GM21526 (cell line): ENCODE data around the gene CFHR4.
A peak's percentile ranks its signal among the peaks of the same experiment; 100 is the strongest.
"Not testable (repeated sequence)": the region's sequence is repeated elsewhere in the genome, so short reads cannot be mapped to it uniquely, and the experiment has no call there.

Experiments used
- ATAC-seq: cut with Tn5 transposase; IDR thresholded peaks from one replicate; pipeline ENCODE4 v1.9.1; 2021; ENCODE audit warnings: moderate library complexity; ENCODE audit not compliant: unreplicated experiment, low FRiP score

Gene CFHR4

GRCh38 chr1:196933531-196934189, 45.8 kb downstream of the CFHR4 start:
- no peak for ATAC-seq

GRCh38 chr1:196941474-196941873, 53.6 kb downstream of the CFHR4 start:
- ATAC-seq: not testable (repeated sequence)

- ATAC-seq: not testable (repeated sequence)
Observed at GRCh38 chr1:196943568-196943967, 55.7 kb downstream of the CFHR4 start, which contains the start of gene CFHR2. Gene CFHR2 (plus strand): TSS chr1:196943738. CDS start chr1:196943881, 143 bp downstream.

- peak; percentile 91 for ATAC-seq
Observed at GRCh38 chr1:196951711-196952394, 64.0 kb downstream of the CFHR4 start.

GRCh38 chr1:196954778-196955177, 66.9 kb downstream of the CFHR4 start:
- no peak for ATAC-seq

GRCh38 chr1:196955926-196956325, 68.1 kb downstream of the CFHR4 start:
- no peak for ATAC-seq

GRCh38 chr1:196960854-196961253, 73.0 kb downstream of the CFHR4 start:
- ATAC-seq: peak; percentile 86
